Esophagus squamous epithelium (tissue), 4 donors: Measurements from ENCODE around the gene ZFYVE26.

Source experiments
- POLR2A ChIP-seq, 4 donors: fragments of 450-650 bp; IDR thresholded peaks; one replicate each; pipeline ENCODE4 v1.6.1; 2017; ENCODE audit warnings: antibody characterized with exemption in 4 of 4, mild to moderate bottlenecking in 4 of 4, moderate library complexity in 3 of 4
- TF ChIP-seq, protein P1 (sequence below), 6 experiments: fragments of 450-650 bp in 4 of 6; fragments of 200-600 bp in 2 of 6; sonication (generic) in 2 of 6; IDR thresholded peaks; one replicate each; pipeline ENCODE4 v1.5.1; 2016 to 2019; ENCODE audit warnings: antibody characterized with exemption in 6 of 6, mild to moderate bottlenecking in 4 of 6, moderate library complexity in 4 of 6

DNA sequence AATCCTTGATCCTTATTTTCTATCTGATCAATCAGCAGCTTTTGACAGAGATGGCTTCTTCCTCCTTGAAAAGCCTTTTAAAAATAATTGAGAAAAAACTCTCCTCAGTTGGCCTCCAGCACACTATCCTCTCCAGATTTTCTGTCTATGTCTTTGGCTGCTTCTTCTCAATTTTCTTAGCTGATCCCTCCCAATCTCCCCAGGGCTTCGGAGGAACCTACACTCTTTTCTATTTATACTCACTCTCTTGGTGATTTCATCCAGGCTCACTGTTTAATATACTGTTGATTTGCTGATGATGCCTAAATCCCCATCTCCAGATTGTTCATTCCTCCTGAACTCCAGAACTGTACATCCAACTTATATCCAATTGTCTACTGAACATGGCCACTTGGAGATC is 59.9 kb downstream of the ZFYVE26 start:
- TF ChIP-seq POLR2A (IDR thresholded peaks at IDR 0.05), result no peak
- TF ChIP-seq, protein P1, sequence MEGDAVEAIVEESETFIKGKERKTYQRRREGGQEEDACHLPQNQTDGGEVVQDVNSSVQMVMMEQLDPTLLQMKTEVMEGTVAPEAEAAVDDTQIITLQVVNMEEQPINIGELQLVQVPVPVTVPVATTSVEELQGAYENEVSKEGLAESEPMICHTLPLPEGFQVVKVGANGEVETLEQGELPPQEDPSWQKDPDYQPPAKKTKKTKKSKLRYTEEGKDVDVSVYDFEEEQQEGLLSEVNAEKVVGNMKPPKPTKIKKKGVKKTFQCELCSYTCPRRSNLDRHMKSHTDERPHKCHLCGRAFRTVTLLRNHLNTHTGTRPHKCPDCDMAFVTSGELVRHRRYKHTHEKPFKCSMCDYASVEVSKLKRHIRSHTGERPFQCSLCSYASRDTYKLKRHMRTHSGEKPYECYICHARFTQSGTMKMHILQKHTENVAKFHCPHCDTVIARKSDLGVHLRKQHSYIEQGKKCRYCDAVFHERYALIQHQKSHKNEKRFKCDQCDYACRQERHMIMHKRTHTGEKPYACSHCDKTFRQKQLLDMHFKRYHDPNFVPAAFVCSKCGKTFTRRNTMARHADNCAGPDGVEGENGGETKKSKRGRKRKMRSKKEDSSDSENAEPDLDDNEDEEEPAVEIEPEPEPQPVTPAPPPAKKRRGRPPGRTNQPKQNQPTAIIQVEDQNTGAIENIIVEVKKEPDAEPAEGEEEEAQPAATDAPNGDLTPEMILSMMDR (IDR thresholded peaks at IDR 0.05), result no peak
